Kidney (tissue), 14 donors: ENCODE data around the gene SLC5A6. TPM values are rescaled to one million over a fixed set of nuclear protein-coding genes. Genes with fewer than 3 reads are reported as not detected.

Experiments used
- DNase-seq, 5 donors: peaks; one replicate each; pipeline ENCODE4 v3.0.0-alpha.2; 2013 to 2020
- FAIRE-seq: peaks from 2 replicates; lab custom pipeline; 2012; peaks lifted over from hg19 to GRCh38; lab: Jason Lieb, UNC
- H3K27ac ChIP-seq, 2 donors: one replicate each; pipeline ENCODE4 v1.7.0; 2013; ENCODE audit warnings: low read depth in 2 of 2, low read length in 2 of 2, inconsistent platforms in 1 of 2
- H3K27me3 ChIP-seq: one replicate; pipeline ENCODE4 v1.7.1; 2013; ENCODE audit warnings: low read length, inconsistent platforms; ENCODE audit not compliant: control insufficient read depth, insufficient read depth
- H3K36me3 ChIP-seq, 3 donors: one replicate each; pipeline versions ENCODE4 v1.7.0 to v1.7.1; 2013; ENCODE audit warnings: low read length in 3 of 3, control low read depth in 1 of 3, inconsistent platforms in 1 of 3; ENCODE audit not compliant: insufficient read depth in 3 of 3, control insufficient read depth in 2 of 3
- H3K4me1 ChIP-seq, 3 donors: one replicate each; pipeline versions ENCODE4 v1.7.0 to v1.7.1; 2013; ENCODE audit warnings: low read length in 3 of 3, inconsistent platforms in 1 of 3, low read depth in 1 of 3; ENCODE audit not compliant: control insufficient read depth in 2 of 3, insufficient read depth in 2 of 3
- H3K4me3 ChIP-seq, 3 donors: one replicate each; pipeline versions ENCODE4 v1.7.0 to v1.8.1; 2013; ENCODE audit warnings: low read length in 3 of 3, control low read depth in 1 of 3, inconsistent platforms in 1 of 3
- H3K9ac ChIP-seq, 3 donors: one replicate each; pipeline versions ENCODE4 v1.7.0 to v1.7.1; 2013; ENCODE audit warnings: low read length in 3 of 3, control low read depth in 1 of 3, inconsistent platforms in 1 of 3
- H3K9me3 ChIP-seq, 3 donors: one replicate each; pipeline versions ENCODE4 v1.7.0 to v1.7.1; 2013; ENCODE audit warnings: low read length in 3 of 3, control low read depth in 1 of 3, inconsistent platforms in 1 of 3; ENCODE audit not compliant: control insufficient read depth in 2 of 3, insufficient read depth in 1 of 3
- intact Hi-C: fragments of 100-400 bp; cut with DNase I; formaldehyde crosslinking; loops from one replicate; pipeline ENCODE4 v1.11.1; 2022
- polyA plus RNA-seq: library from polyadenylated mRNA; stranded (reverse); fragments of 350-450 nt; fragmentation: Illumina TruSeq; extraction: RNeasy Lipid Tissue Mini Kit (QIAGEN cat#74804); gene quantifications from one replicate; pipeline ENCODE4 v1.2.3, GENCODE V29; 2014; ENCODE audit warnings: low read depth, low replicate concordance; ENCODE audit not compliant: insufficient read depth
- total RNA-seq: library from RNA; stranded (reverse); fragmentation: NEBNext Ultra II Directional; extraction: Animal tissue kit (Norgen Biotek cat#: 25700); gene quantifications from one replicate; pipeline ENCODE4 v1.2.1, GENCODE V29; 2021
- TF ChIP-seq, protein P1 (sequence below): IDR thresholded peaks from 3 replicates; pipeline ENCODE4 v1.5.1; 2012; ENCODE audit warnings: mild to moderate bottlenecking, moderate library complexity, borderline replicate concordance; ENCODE audit not compliant: insufficient read depth; ENCODE audit errors: extremely low read depth
- donor health status: control.
- donor health status: control.
- donor health status: control.
- donor health status: control.
- donor health status: control.
- donor health status: DM: yes; HTN: yes; CAD: no.
- donor health status: Normal renal cell carcinoma (clear cell type).

The SLC5A6 gene
- total and polyA plus RNA-seq, 2 donors from 2014 or later, result 10.8 to 27.8 TPM

DNA sequence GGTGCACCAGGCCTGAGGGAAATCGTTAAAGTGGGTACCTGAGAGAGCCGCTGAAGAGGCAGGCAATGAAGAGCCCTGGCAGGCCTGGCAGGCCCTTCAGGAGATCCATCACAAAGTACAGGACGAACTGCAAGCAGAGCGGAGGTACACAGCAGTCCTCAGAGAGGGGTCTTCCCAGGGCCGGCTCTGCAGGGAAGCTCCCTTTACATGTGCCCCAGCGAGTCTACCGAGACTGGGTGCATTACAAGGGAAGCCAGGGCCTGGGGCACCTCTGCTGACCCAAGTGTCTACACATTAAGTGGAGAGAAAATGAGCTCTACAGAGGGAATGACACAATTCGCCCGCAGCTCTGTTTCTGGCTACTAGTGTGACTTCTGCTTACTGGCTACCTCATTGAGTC lies 8.3 kb downstream of the SLC5A6 start:
- FAIRE-seq (no peak), DNase-seq (no peak)
- Histone ChIP-seq H3K27me3 (no peaks in the 10 kb centered on the region), H3K9ac (no peak overlapping the region), H3K4me1 (no peaks in the 10 kb centered on the region), H3K9me3 (no peaks in the 10 kb centered on the region), H3K27ac (no peak overlapping the region), H3K36me3 (peaks cover 2 to 38% (median 22%) of the 10 kb centered on the region in 3 donors), H3K4me3 (no peak overlapping the region)
- TF ChIP-seq, protein P1, sequence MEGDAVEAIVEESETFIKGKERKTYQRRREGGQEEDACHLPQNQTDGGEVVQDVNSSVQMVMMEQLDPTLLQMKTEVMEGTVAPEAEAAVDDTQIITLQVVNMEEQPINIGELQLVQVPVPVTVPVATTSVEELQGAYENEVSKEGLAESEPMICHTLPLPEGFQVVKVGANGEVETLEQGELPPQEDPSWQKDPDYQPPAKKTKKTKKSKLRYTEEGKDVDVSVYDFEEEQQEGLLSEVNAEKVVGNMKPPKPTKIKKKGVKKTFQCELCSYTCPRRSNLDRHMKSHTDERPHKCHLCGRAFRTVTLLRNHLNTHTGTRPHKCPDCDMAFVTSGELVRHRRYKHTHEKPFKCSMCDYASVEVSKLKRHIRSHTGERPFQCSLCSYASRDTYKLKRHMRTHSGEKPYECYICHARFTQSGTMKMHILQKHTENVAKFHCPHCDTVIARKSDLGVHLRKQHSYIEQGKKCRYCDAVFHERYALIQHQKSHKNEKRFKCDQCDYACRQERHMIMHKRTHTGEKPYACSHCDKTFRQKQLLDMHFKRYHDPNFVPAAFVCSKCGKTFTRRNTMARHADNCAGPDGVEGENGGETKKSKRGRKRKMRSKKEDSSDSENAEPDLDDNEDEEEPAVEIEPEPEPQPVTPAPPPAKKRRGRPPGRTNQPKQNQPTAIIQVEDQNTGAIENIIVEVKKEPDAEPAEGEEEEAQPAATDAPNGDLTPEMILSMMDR, result no peak
- intact Hi-C loops, result no loop called here

DNA sequence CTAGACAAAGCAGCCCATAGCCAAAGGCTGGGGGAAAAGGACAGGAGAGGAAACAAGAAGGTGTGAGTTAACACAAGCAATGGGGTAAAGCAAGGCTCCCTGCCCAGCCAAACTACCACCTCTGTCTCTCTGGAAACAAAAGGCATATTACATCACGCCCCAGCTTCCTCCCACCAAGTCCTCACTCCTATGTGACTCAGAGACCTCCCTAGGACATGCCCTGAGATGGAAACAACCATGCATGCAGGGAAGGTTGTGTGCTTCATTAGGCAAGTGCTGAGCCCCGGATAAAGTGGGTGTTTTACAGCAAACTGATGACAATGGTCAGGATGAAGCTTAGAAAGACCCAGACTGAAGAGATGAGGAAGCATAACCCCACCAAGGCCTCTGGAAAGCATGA lies 9.2 kb downstream of the SLC5A6 start:
- FAIRE-seq (no peak), DNase-seq (no peak)
- Histone ChIP-seq H3K27me3 (no peaks in the 10 kb centered on the region), H3K4me3 (no peak overlapping the region), H3K36me3 (peaks cover 2 to 38% (median 22%) of the 10 kb centered on the region in 3 donors), H3K27ac (no peak overlapping the region), H3K9ac (no peak overlapping the region), H3K9me3 (no peaks in the 10 kb centered on the region), H3K4me1 (no peaks in the 10 kb centered on the region)
- TF ChIP-seq, protein P1, result no peak
- intact Hi-C loops, result no loop called here

DNA sequence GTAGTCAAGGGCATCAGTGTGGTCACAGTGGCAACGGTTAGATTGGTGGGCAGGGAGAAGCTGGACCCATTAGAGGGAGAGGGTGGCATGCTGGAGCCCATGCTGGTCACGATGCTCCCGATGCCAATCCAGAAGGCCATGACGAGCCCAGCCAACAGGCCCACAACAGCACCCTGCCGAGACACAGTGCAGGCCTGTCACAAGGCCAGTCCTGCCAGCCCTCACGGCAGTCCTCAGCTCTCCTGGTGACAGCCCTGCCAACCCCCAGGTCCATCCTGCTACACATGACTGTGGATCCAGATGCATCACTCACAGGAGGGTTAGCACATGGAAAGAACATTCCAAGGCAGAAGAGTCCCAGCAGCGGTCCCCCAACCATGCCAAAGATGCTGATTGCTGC lies 10.4 kb downstream of the SLC5A6 start:
- DNase-seq (no peak), FAIRE-seq (no peak)
- H3K27me3 ChIP-seq, result no peaks in the 10 kb centered on the region
- no peak overlapping the region for H3K4me3 ChIP-seq
- no peaks in the 10 kb centered on the region for H3K4me1 ChIP-seq
- no peak overlapping the region for H3K27ac ChIP-seq
- intact Hi-C loops, result no loop called here
- no peaks in the 10 kb centered on the region for H3K9me3 ChIP-seq
- peaks cover 2 to 31% (median 14%) of the 10 kb centered on the region in 3 donors for H3K36me3 ChIP-seq
- no peak overlapping the region for H3K9ac ChIP-seq
- TF ChIP-seq, protein P1, result no peak

DNA sequence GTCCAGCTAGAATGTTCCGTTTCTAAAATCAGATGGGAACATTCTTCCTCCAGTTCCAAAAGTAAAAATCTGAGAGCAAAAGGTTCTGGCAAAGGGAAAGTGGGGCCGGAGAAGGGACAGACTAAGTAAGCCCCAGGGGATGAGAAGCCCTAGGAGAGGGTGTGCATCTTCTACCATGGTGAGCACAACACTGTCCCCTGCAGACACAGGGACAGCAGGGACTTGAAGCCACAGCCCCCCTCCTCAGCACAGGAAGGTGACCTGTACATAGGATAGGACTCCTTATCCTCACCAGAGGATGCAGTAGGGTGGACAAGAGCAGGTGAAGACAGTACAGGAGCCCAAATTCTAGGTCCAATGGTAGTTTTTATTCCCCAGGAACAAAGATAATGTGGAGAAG lies 12.8 kb downstream of the SLC5A6 start:
- no peak for FAIRE-seq
- intact Hi-C loops, result no loop called here
- TF ChIP-seq, protein P1, result no peak

More for the DNA sequence above, 12.8 kb downstream of the SLC5A6 start:
- H3K27ac ChIP-seq, result no peak overlapping the region
- H3K4me3 ChIP-seq, result no peak overlapping the region
- no peak overlapping the region for H3K9ac ChIP-seq
- no peak for DNase-seq
- H3K9me3 ChIP-seq, result no peaks in the 10 kb centered on the region
- no peaks in the 10 kb centered on the region for H3K4me1 ChIP-seq
- H3K36me3 ChIP-seq, result peaks cover 2 to 14% (median 13%) of the 10 kb centered on the region in 3 donors
- H3K27me3 ChIP-seq, result no peaks in the 10 kb centered on the region
